Measurements from ENCODE around the gene COQ10A. TPM values are rescaled to one million over a fixed set of nuclear protein-coding genes. Genes with fewer than 3 reads are reported as not detected.
A peak's percentile ranks its signal among the peaks of the same experiment; 100 is the strongest.

COQ10A gene
- total and polyA plus RNA-seq, 10 of the 15 experiments (the other 5 are each of a cell fraction or from before 2014, with no cell fraction given), result 3.3 to 19.5 (median 6.9) TPM

DNA sequence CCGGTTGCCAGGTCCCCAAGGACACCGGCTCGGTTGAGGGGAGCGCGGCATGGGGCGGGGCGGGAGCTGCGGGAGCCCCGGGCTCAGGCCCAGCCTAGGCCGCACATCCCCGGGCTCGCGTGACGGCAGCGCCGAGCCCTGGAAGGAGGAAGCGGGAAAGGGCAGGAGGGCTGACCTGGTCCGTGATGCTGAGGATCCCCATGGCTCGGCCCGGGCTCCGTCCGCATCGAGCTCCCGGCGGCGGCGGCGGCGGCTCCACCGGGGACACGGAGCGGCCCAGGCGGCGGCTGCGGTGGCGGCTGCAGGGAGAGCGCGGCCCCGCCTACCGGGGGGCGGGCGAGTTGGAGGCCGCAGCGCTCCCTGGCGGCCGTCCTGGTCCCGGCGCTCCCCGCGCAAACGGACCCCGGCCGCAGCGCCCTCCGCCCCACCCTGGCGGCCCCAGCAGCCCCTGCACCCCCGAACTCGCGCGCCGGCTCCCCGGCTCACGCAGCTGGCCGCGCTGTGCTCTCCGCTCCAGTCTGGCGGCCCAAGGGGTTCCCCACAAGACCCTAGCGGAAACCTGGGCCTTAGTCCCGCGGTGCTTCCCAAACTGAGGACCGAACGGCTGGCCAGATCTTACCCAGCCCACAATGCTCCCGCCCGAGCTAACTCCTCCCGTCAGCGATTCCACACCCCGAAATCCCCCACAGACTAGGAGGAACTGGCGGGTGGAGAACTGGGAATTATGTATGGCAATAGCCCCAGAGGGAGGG is 8.5 kb upstream of the COQ10A start, which contains the start of gene ANKRD52 (continued):
- TF ChIP-seq, protein P1, sequence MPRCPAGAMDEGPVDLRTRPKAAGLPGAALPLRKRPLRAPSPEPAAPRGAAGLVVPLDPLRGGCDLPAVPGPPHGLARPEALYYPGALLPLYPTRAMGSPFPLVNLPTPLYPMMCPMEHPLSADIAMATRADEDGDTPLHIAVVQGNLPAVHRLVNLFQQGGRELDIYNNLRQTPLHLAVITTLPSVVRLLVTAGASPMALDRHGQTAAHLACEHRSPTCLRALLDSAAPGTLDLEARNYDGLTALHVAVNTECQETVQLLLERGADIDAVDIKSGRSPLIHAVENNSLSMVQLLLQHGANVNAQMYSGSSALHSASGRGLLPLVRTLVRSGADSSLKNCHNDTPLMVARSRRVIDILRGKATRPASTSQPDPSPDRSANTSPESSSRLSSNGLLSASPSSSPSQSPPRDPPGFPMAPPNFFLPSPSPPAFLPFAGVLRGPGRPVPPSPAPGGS (IDR thresholded peaks at IDR 0.05; ENCODE audit: borderline replicate concordance, insufficient read depth, low read depth, low read length, poor library complexity, severe bottlenecking), result no peak
- TF ChIP-seq IKZF1 (conservative IDR thresholded peaks at IDR 0.05) (peak; percentile 86), SUPT20H (IDR thresholded peaks at IDR 0.05; ENCODE audit: borderline replicate concordance, control insufficient read depth, low read depth, low read length) (no peak), NFIC (IDR thresholded peaks at IDR 0.05; ENCODE audit: low read depth, low read length) (no peak), RELA (IDR thresholded peaks at IDR 0.05; ENCODE audit: borderline replicate concordance, partially characterized antibody) (no peak), NR2C1 (IDR thresholded peaks at IDR 0.05) (0 out of 2 replicates have a peak, but pooled peaks have one; percentile 36), SREBF2 (IDR thresholded peaks at IDR 0.05; ENCODE audit: low read length) (no peak), POU2F2 (IDR thresholded peaks at IDR 0.05; ENCODE audit: borderline replicate concordance, low read depth, low read length) (no peak; the same call in 2 of the 3 replicates), MEF2A (IDR thresholded peaks at IDR 0.05; ENCODE audit: insufficient read depth, low read depth, low read length) (no peak), GABPA (IDR thresholded peaks at IDR 0.05; ENCODE audit: low read depth) (no peak), TCF7 (IDR thresholded peaks at IDR 0.05; ENCODE audit: borderline replicate concordance) (no peak), ZNF622 (IDR thresholded peaks at IDR 0.05) (no peak; the same call in 1 of the 2 replicates), IKZF2 (IDR thresholded peaks at IDR 0.05) (peak; percentile 54 to 65; a peak in 2 of 4 replicates), SMAD1 (IDR thresholded peaks at IDR 0.05; ENCODE audit: low read depth, partially characterized antibody) (no peak), EED (IDR thresholded peaks at IDR 0.05; ENCODE audit: low read depth) (no peak; the same call in none of the 2 replicates), RAD51 (IDR thresholded peaks at IDR 0.05) (no peak), CREM (IDR thresholded peaks at IDR 0.05; ENCODE audit: low read depth) (no peak), EZH2 (IDR thresholded peaks at IDR 0.05; ENCODE audit: borderline replicate concordance, control insufficient read depth, low read depth, low read length) (no peak), WRNIP1 (IDR thresholded peaks at IDR 0.05; ENCODE audit: borderline replicate concordance, low read depth, low read length) (no peak)
- TF ChIP-seq, protein P2, sequence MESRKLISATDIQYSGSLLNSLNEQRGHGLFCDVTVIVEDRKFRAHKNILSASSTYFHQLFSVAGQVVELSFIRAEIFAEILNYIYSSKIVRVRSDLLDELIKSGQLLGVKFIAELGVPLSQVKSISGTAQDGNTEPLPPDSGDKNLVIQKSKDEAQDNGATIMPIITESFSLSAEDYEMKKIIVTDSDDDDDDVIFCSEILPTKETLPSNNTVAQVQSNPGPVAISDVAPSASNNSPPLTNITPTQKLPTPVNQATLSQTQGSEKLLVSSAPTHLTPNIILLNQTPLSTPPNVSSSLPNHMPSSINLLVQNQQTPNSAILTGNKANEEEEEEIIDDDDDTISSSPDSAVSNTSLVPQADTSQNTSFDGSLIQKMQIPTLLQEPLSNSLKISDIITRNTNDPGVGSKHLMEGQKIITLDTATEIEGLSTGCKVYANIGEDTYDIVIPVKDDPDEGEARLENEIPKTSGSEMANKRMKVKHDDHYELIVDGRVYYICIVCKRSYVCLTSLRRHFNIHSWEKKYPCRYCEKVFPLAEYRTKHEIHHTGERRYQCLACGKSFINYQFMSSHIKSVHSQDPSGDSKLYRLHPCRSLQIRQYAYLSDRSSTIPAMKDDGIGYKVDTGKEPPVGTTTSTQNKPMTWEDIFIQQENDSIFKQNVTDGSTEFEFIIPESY (IDR thresholded peaks at IDR 0.05), result no peak
- TF ChIP-seq, protein P3, sequence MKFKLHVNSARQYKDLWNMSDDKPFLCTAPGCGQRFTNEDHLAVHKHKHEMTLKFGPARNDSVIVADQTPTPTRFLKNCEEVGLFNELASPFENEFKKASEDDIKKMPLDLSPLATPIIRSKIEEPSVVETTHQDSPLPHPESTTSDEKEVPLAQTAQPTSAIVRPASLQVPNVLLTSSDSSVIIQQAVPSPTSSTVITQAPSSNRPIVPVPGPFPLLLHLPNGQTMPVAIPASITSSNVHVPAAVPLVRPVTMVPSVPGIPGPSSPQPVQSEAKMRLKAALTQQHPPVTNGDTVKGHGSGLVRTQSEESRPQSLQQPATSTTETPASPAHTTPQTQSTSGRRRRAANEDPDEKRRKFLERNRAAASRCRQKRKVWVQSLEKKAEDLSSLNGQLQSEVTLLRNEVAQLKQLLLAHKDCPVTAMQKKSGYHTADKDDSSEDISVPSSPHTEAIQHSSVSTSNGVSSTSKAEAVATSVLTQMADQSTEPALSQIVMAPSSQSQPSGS (IDR thresholded peaks at IDR 0.05; ENCODE audit: low read length), result no peak
- TF ChIP-seq, protein P4, sequence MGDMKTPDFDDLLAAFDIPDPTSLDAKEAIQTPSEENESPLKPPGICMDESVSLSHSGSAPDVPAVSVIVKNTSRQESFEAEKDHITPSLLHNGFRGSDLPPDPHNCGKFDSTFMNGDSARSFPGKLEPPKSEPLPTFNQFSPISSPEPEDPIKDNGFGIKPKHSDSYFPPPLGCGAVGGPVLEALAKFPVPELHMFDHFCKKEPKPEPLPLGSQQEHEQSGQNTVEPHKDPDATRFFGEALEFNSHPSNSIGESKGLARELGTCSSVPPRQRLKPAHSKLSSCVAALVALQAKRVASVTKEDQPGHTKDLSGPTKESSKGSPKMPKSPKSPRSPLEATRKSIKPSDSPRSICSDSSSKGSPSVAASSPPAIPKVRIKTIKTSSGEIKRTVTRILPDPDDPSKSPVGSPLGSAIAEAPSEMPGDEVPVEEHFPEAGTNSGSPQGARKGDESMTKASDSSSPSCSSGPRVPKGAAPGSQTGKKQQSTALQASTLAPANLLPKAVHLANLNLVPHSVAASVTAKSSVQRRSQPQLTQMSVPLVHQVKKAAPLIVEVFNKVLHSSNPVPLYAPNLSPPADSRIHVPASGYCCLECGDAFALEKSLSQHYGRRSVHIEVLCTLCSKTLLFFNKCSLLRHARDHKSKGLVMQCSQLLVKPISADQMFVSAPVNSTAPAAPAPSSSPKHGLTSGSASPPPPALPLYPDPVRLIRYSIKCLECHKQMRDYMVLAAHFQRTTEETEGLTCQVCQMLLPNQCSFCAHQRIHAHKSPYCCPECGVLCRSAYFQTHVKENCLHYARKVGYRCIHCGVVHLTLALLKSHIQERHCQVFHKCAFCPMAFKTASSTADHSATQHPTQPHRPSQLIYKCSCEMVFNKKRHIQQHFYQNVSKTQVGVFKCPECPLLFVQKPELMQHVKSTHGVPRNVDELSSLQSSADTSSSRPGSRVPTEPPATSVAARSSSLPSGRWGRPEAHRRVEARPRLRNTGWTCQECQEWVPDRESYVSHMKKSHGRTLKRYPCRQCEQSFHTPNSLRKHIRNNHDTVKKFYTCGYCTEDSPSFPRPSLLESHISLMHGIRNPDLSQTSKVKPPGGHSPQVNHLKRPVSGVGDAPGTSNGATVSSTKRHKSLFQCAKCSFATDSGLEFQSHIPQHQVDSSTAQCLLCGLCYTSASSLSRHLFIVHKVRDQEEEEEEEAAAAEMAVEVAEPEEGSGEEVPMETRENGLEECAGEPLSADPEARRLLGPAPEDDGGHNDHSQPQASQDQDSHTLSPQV (IDR thresholded peaks at IDR 0.05), result peak; percentile 83; the same call in 1 of the 2 replicates
